Smooth muscle cell of trachea (primary cell): Measurements from ENCODE around the gene DPEP3. TPM values are rescaled to one million over a fixed set of nuclear protein-coding genes. Genes with fewer than 3 reads are reported as not detected.

Source experiments
- total RNA-seq: library from RNA; depleted of rRNA; stranded (reverse); fragments of >200 nt; gene quantifications from 2 replicates; pipeline ENCODE4 v1.2.1, GENCODE V29; 2014

DPEP3 gene, protein sequence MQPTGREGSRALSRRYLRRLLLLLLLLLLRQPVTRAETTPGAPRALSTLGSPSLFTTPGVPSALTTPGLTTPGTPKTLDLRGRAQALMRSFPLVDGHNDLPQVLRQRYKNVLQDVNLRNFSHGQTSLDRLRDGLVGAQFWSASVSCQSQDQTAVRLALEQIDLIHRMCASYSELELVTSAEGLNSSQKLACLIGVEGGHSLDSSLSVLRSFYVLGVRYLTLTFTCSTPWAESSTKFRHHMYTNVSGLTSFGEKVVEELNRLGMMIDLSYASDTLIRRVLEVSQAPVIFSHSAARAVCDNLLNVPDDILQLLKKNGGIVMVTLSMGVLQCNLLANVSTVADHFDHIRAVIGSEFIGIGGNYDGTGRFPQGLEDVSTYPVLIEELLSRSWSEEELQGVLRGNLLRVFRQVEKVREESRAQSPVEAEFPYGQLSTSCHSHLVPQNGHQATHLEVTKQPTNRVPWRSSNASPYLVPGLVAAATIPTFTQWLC
- total RNA-seq: not detected in 2 replicates

DNA sequence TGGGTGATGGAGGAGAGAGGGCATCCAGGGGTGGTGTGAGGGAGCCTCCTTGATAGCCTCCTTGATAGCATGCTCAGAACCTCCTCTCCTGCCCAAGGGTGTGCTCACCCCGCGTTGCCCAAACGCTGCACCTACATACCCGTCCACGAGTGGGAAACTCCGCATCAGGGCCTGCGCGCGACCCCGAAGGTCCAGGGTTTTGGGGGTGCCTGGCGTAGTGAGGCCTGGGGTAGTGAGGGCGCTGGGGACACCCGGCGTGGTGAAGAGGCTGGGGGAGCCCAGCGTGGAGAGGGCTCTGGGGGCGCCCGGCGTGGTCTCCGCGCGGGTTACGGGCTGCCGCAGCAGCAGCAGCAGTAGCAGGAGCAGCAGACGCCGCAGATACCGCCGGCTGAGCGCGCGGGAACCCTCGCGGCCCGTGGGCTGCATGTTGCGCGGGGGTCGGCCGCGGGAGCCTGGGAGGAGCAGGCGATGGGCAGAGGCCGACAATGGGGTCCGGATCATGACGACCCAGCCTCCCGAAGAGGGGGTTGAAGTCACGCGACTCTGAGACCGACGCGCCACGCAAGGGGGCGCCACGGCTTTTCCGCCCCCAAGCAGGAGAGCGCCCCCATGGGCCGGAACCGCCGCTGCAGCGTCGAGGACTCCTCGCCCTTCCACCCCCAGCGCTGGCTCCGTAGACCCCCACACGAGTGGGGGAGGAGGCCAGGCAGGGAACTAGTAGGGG, at the start of gene DPEP3:
DPEP3 (minus strand) TSS at position 545 of the 724 bp plus-strand sequence; CDS start at position 426, 119 bp downstream.

DNA sequence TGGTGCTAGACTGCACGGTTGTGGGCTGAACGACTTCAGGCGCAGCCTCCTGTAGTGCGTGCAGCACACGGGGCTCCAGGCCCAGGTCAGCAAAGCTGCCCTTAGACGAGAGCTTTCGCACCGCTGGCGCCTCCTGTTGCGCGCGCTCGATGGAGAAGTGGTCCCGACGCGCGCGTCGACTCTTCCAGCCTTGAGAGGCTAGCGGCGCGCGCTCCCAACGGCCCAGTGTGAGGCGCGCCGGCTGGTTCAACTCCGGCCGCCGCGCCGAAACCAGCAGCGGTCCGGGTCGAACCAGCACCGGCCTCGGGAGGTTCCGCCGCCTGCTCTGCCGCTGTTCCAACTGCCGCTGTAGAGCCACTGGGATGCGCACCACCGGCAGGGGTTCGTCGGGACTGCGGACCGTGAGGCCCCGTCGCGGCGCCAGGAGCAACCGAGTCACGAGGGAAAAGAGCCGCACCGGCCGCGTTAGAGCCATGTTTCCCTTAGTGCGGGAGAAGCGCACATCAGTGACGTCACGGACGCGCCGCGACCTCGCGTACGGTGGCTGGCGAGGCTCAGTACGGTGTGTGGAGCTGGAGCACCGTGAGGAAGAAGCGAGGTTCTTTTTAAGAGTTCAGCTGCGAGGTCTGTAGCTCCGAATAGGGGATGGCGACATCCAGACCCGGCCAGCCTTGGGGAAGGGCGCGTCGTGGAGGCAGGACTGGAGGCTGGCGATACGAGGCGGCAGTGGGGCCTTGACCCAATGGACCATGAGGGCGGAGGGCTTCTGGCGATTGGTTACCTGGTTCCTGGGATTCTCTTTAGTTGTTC, 42.6 kb upstream of the DPEP3 start, which contains the start of the genes DDX28 and DUS2:
DDX28 (minus strand) TSS at position 505 of the 810 bp plus-strand sequence; CDS start at position 475, 30 bp downstream.
DUS2 (plus strand) TSS at position 557 of the 810 bp plus-strand sequence. CDS start 14,740 bp downstream, outside the sequence.

DNA sequence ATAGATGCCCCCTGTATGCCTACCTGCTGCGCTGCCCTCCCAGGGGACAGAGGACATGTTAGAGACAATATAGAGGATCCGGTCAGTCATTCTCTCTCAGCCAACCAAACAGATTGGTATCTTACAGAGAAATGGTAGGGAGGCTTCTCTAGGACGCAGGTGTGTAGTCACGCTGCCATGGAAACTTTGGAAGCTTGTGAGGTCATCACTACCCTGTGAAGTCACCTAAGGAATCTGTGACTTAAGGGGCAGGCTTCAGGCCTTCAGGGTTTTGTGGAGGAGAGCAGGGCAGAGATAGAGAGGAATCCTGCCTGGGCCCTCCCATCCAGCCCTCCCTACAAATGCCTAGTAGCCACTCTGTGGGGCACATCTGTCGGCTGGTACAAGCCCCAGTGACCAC, 35.4 kb upstream of the DPEP3 start, which contains the start of gene DPEP2NB:
DPEP2NB (minus strand) TSS at position 231 of the 400 bp plus-strand sequence; CDS start at position 90, 141 bp downstream.

DNA sequence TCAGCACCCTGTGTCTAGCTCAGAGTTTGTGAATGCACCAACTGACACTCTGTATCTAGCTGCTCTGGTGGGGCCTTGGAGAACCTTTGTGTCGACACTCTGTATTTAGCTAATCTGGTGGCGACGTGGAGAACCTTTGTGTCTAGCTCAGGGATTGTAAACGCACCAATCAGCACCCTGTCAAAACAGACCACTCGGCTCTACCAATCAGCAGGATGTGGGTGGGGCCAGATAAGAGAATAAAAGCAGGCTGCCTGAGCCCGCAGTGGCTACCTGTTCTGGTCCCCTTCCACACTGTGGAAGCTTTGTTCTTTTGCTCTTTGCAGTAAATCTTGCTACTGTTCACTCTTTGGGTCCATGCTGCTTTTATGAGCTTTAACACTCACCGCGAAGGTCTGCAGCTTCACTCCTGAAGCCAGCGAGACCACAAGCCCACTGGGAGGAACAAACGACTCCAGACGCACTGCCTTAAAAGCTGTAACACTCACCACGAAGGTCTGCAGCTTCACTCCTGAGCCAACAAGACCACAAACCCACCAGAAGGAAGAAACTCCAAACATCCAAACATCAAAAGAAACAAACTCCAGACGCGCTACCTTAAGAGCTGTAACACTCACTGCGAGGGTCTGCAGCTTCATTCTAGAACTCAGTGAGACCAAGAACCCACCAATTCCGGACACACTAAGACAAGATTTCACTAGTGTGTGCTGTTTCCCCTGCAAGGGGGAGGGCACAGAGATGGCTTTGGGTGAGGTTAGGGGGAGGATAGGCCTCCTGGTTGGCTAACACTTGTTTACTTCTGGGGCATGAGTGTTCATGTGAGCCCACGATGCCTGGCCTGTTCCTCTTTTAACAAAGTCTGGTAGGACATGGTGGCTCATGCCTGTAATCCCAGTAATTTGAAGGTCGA, 18.7 kb upstream of the DPEP3 start, which contains the start of gene DPEP2:
DPEP2 (minus strand) TSS at position 706 of the 910 bp plus-strand sequence. CDS start 6,272 bp downstream, outside the sequence.

DNA sequence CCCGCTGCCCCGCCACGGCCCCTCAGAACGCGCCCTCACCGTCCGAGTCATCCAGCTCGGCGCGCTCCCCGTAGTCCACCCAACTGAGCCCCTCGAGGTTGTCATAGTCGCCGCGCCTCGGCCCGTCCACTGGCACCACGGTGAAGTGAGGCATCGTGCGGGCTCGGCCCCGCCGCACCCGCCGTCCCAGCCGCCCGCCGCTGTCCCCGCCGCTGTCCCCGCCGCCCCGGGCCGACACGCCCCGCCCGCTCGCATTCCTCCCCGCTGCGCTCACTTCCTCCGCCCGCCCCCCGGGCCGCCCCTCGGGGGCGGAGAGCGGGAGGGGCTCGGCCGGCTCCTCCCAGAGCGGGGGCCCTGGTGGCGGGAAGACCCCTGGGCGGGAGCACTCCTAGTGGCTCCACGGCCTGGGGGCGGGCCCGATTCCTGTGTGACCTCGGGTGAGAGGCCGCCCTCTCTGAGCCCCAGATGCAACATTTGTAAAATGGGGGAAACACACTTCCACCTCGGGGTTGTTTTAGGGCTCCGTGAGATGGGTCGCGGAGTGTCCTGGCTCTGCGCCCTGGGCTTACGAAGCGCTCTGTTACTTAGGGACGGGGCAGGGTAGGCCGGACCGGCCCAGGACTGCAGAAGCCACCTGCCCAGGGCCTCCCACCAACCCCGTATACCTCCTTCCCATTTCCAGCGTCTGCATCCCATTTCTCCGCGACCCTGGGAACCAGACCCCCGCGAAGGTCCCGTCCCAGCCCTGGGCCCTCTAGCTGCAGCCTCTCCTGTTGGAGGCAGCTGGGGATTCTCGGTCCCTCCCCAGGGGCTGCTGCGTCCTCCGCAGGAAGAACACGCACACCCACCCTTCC, 11.7 kb downstream of the DPEP3 start, which contains the start of gene SLC12A4:
SLC12A4 (minus strand) TSS at position 238 of the 854 bp plus-strand sequence; CDS start at position 154, 84 bp downstream.

DNA sequence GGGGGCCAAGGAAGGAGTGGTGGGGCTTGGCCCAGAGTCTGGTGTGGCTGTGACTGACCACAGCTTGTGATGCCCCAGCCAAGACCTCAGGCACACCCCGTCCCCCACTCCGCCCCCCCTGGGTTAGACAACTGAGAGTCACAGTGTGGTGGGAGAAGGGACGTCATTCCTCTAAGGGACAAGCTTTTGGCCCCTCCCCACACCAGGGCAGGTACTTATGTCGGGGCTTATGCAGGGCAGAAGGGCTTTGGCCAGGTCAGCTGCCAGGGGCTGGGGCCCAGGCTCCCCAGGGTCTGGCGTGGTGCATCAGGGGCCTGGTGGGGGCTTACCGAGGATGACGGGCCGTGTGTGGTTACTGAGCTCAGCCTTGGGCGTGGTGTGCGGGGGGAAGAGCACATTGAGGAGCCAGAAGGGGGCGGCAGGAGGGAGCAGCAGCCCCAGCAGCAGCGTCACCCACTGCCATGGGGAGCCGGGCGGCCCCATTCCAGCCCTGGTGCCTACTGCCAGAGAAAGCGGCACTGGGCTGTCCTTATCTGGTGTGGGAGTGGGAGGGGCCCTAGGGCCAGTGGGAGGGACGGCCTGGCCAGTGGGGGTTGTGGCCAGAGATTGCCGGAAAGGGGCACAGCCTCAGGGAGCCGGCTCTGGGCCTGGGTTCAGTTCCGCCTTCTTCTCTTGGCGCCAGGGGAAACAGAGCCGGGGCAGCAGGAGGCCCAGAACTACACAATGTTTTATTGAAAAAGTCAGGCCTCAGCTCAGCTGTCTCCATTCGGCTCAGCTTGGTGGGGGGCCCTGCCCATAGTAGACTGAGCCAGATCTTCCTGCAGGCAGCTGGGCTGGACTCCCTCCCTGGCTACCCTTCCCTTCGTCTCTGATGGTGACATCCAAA, 36.4 kb downstream of the DPEP3 start, which contains the start of gene LCAT:
LCAT (minus strand) TSS at position 502 of the 886 bp plus-strand sequence; CDS start at position 483, 19 bp downstream.

DNA sequence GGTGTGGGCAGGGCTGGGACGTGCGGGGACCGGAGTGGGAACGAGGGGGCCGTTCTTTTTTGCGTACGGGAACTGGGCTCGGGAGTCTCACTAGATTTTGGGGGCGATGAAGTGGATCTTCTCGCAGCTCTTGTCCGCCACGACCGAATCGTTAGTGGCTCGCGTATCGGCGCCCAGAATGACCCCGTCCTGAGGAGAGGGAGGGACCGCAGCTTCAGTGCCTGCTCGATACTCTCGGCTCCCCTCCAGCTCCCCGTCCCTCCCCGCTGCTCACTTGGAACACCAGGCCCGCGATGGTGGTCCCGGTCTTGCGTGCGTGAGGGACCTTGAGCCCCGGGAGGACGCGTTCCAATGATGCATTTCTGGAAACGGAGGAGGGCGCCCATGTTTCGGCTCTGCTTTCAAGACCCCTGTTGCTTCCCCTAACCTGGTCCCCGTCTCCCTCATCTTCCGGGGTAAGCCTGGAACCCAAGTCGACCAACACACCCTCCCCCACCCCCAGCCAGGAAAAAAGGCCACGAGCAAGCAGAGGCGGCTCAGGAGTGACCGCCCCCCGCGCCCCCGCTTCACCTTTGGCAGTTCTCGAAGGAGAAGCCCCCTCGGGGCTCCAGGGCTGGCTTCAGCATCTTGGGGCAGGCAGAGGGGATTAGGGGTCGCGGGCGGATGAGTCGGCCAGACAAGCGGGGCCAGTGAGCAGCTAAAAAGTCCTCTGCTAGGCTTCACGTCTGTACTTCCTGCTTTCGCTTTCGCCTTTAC, 44.0 kb downstream of the DPEP3 start, which contains the start of gene PSMB10:
PSMB10 (minus strand) TSS at position 727 of the 756 bp plus-strand sequence; CDS start at position 626, 101 bp downstream.

DNA sequence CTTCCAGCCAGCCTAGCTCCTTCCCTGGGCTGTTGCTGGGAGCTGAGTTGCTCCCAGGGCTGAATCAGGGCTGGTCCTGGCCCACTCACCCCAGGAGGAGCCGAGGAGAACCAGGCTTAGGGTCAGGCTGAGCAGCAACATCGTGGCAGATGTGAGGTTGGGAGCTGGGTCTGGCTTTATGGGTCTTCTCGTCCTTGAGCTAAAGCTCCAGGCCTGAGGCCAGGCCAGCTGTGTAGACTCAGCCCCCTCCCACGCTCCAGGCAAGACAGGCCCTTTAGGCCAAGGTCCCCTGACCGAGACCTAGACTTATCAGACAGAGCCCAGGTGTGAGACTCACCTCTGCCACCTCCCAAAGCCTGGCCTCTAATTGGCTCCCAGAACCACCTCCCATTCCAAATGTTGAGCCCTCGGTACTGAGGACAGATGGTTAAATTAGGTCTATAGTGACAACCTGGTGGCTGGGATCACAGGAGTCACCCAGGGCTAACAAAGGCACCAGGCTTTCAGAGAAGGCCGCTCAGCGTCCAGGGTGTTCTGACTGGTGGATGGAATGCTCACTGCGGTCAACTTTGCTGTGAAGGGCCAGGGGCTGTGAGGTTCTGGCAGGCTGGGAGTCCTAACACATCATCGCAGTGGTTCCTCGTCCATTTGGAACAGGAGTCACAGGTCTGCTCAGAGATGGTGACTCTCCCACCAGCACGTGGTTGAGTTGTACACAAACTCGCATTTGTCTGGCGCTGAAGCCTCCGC, 48.4 kb downstream of the DPEP3 start, which contains the start of gene CTRL:
CTRL (minus strand) TSS at position 151 of the 750 bp plus-strand sequence; CDS start at position 141, 10 bp downstream.

Other genes starting within 250 kb of the DPEP3 start
- gene RANBP10, start 173.9 kb downstream of the DPEP3 start, total RNA-seq: 4.9 and 7.8 TPM in 2 replicates
- 0.73 and 1.3 TPM in 2 replicates for gene TSNAXIP1, start 173.6 kb downstream of the DPEP3 start, total RNA-seq
- 32.6 and 58.1 TPM in 2 replicates for gene THAP11, start 138.2 kb downstream of the DPEP3 start, total RNA-seq
- 141 and 205 TPM in 2 replicates for gene NUTF2, start 133.6 kb downstream of the DPEP3 start, total RNA-seq
- gene CENPT, start 132.8 kb downstream of the DPEP3 start, total RNA-seq: 35.6 and 36.1 TPM in 2 replicates
- 61.5 and 67.2 TPM in 2 replicates for gene EDC4, start 107.4 kb downstream of the DPEP3 start, total RNA-seq
- 0.73 TPM in 1 of 2 replicates, not detected in the other for gene NRN1L, start 95.6 kb downstream of the DPEP3 start, total RNA-seq
- 14.5 and 18.5 TPM in 2 replicates for gene PSKH1, start 87.2 kb downstream of the DPEP3 start, total RNA-seq
- 0.33 and 0.44 TPM in 2 replicates for gene CTRL, start 48.6 kb downstream of the DPEP3 start, total RNA-seq
- gene PSMB10, start 43.6 kb downstream of the DPEP3 start, total RNA-seq: 56.1 and 69.8 TPM in 2 replicates
- 7.6 and 12.4 TPM in 2 replicates for gene LCAT, start 36.4 kb downstream of the DPEP3 start, total RNA-seq
- gene SLC12A4, start 11.9 kb downstream of the DPEP3 start, total RNA-seq: 78.1 and 109 TPM in 2 replicates
- gene DPEP2, start 19.0 kb upstream of the DPEP3 start, total RNA-seq: not detected in 2 replicates
- gene DPEP2NB, start 35.4 kb upstream of the DPEP3 start, total RNA-seq: not detected in 2 replicates
- 9.3 TPM in 2 replicates for gene DDX28, start 42.7 kb upstream of the DPEP3 start, total RNA-seq
- gene DUS2, start 42.8 kb upstream of the DPEP3 start, total RNA-seq: 18.7 and 31.1 TPM in 2 replicates
- gene NFATC3, start 104.9 kb upstream of the DPEP3 start, total RNA-seq: 8.1 and 15.1 TPM in 2 replicates